B cell (primary cell): ENCODE measurements around the gene CDH1. TPM values are rescaled to one million over a fixed set of nuclear protein-coding genes. Genes with fewer than 3 reads are reported as not detected.

Experiments
- ATAC-seq: fragments of 200-7000 bp; cut with Tn5 transposase; one replicate; pipeline ENCODE4 v1.10.0; 2021; ENCODE audit warnings: low read depth, mild to moderate bottlenecking, moderate number of reproducible peaks, moderate library complexity
- CTCF ChIA-PET: fragments of 350-600 bp; sonication (Branson Sonifier 250); formaldehyde crosslinking; loops from one replicate; lab custom pipeline; 2021; ENCODE audit warnings: antibody characterized with exemption, inconsistent platforms; lab: Charles Lee
- POLR2A ChIA-PET: fragments of 350-600 bp; sonication (Branson Sonifier 250); formaldehyde crosslinking; loops from one replicate; lab custom pipeline; 2021; ENCODE audit warnings: antibody characterized with exemption; lab: Charles Lee
- DNase-seq: peaks from one replicate; pipeline ENCODE4 v3.0.0; 2013
- H2AFZ ChIP-seq: 2 replicates; pipeline ENCODE4 v1.6.1; 2012; ENCODE audit warnings: mild to moderate bottlenecking, low read depth, low read length; ENCODE audit not compliant: insufficient read depth, poor library complexity, severe bottlenecking
- H3K27ac ChIP-seq, 2 donors: 1 replicate in 1 of 2; 2 replicates in 1 of 2; pipeline ENCODE4 v1.5.1; 2012 to 2013; ENCODE audit warnings: low read length in 2 of 2, mild to moderate bottlenecking in 2 of 2, moderate library complexity in 1 of 2
- H3K27me3 ChIP-seq, 4 experiments: fragments of 200-600 bp in 1 of 4; sonication (generic) in 1 of 4; replicated peaks in 1 of 4; 1 replicate in 2 of 4; 2 replicates in 2 of 4; pipeline versions ENCODE4 v1.6.1 to v1.7.0; 2013 to 2016; ENCODE audit warnings: low read length in 3 of 4, mild to moderate bottlenecking in 2 of 4, mixed read lengths in 1 of 4, moderate library complexity in 1 of 4; ENCODE audit not compliant: insufficient read depth in 4 of 4, control insufficient read depth in 3 of 4; ENCODE audit errors: control extremely low read depth in 1 of 4
- H3K36me3 ChIP-seq, 2 experiments: replicated peaks in 1 of 2; 1 replicate in 1 of 2; 2 replicates in 1 of 2; pipeline versions ENCODE4 v1.6.1 to v1.7.1; 2013; ENCODE audit warnings: low read length in 1 of 2; ENCODE audit not compliant: insufficient read depth in 2 of 2, control insufficient read depth in 1 of 2; ENCODE audit errors: control extremely low read depth in 1 of 2, extremely low read depth in 1 of 2
- H3K4me1 ChIP-seq, 2 donors: fragments of 200-600 bp in 1 of 2; sonication (generic) in 1 of 2; 1 replicate in 1 of 2; 2 replicates in 1 of 2; pipeline versions ENCODE4 v1.5.1 to v1.6.1; 2013 to 2017; ENCODE audit warnings: low read length in 2 of 2; ENCODE audit not compliant: control insufficient read depth in 2 of 2, insufficient read depth in 2 of 2
- H3K4me2 ChIP-seq: replicated peaks from 2 replicates; pipeline ENCODE3; 2012; ENCODE audit warnings: mild to moderate bottlenecking, low read depth, low read length; ENCODE audit not compliant: poor library complexity, severe bottlenecking
- H3K4me3 ChIP-seq, 5 experiments: fragments of 200-600 bp in 1 of 5; sonication (generic) in 1 of 5; 1 replicate in 3 of 5; 2 replicates in 2 of 5; pipeline versions ENCODE4 v1.5.1 to v1.7.0; 2011 to 2016; ENCODE audit warnings: low read length in 4 of 5, mild to moderate bottlenecking in 4 of 5, low read depth in 2 of 5, control low read depth in 1 of 5, moderate library complexity in 1 of 5; ENCODE audit not compliant: insufficient read depth in 1 of 5; ENCODE audit errors: control extremely low read depth in 1 of 5, extremely low read depth in 1 of 5
- H3K79me2 ChIP-seq: fragments of 200-600 bp; sonication (generic); one replicate; pipeline ENCODE4 v1.6.0; 2016; ENCODE audit warnings: low read length; ENCODE audit not compliant: control insufficient read depth, insufficient read depth
- H3K9ac ChIP-seq: fragments of 200-600 bp; sonication (generic); 2 replicates; pipeline ENCODE4 v1.6.1; 2017; ENCODE audit warnings: mild to moderate bottlenecking, low read length, moderate library complexity
- H3K9me3 ChIP-seq, 3 donors: one replicate each; pipeline versions ENCODE4 v1.6.1 to v1.7.1; 2013; ENCODE audit warnings: low read length in 2 of 3; ENCODE audit not compliant: control insufficient read depth in 2 of 3, insufficient read depth in 1 of 3; ENCODE audit errors: control extremely low read depth in 1 of 3
- H4K20me1 ChIP-seq: 2 replicates; pipeline ENCODE4 v1.6.0; 2012; ENCODE audit warnings: mild to moderate bottlenecking, low read length; ENCODE audit not compliant: insufficient read depth, control insufficient read depth, poor library complexity, severe bottlenecking
- H3K27ac Mint-ChIP-seq: one replicate; pipeline ENCODE4 v1.8.0; 2021; ENCODE audit warnings: mixed read lengths
- H3K27me3 Mint-ChIP-seq: one replicate; pipeline ENCODE4 v1.8.0; 2021; ENCODE audit warnings: mixed read lengths
- H3K4me1 Mint-ChIP-seq: one replicate; pipeline ENCODE4 v1.8.0; 2021; ENCODE audit warnings: mixed read lengths
- H3K4me3 Mint-ChIP-seq: one replicate; pipeline ENCODE4 v1.8.0; 2021; ENCODE audit warnings: mixed read lengths
- H3K9me3 Mint-ChIP-seq: one replicate; pipeline ENCODE4 v1.8.0; 2022; ENCODE audit warnings: mixed read lengths; ENCODE audit not compliant: insufficient read depth
- EZH2 ChIP-seq: IDR thresholded peaks from 2 replicates; pipeline ENCODE4 v1.6.1; 2012; ENCODE audit warnings: borderline replicate concordance, low read depth, mild to moderate bottlenecking, moderate library complexity, low read length; ENCODE audit not compliant: insufficient read depth, poor library complexity, severe bottlenecking
- WGBS: methylation state at CpG from one replicate; pipeline ENCODE4 v1.1.5; 2013; ENCODE audit warnings: missing lambda C conversion rate; ENCODE audit not compliant: insufficient coverage; 5-methylcytosine and 5-hydroxymethylcytosine counted together
- intact Hi-C: fragments of 100-400 bp; cut with micrococcal nuclease; formaldehyde crosslinking; loops from one replicate; pipeline ENCODE4 v1.10.0; 2022
- polyA plus RNA-seq: library from polyadenylated mRNA; depleted of rRNA; stranded (reverse); fragments of >200 nt; gene quantifications from 2 replicates; pipeline ENCODE4 v1.2.3, GENCODE V29; 2012
- total RNA-seq, 2 donors: library from RNA; stranded (reverse); fragments of 120-200 nt in 1 of 2; gene quantifications; 1 replicate in 1 of 2; 2 replicates in 1 of 2; pipeline versions ENCODE4 v1.2.3 to v1.2.4, GENCODE V29; 2013 to 2022
- TF ChIP-seq, protein P1 (sequence below): fragments of 200-600 bp; IDR thresholded peaks from one replicate; pipeline ENCODE4 v1.8.0; 2022; ENCODE audit warnings: antibody characterized with exemption, mild to moderate bottlenecking

The CDH1 gene
- total and polyA plus RNA-seq, 2 donors (not counting 1 experiment from before 2014, with no cell fraction given) = 2.0 TPM; not detected in 1

DNA sequence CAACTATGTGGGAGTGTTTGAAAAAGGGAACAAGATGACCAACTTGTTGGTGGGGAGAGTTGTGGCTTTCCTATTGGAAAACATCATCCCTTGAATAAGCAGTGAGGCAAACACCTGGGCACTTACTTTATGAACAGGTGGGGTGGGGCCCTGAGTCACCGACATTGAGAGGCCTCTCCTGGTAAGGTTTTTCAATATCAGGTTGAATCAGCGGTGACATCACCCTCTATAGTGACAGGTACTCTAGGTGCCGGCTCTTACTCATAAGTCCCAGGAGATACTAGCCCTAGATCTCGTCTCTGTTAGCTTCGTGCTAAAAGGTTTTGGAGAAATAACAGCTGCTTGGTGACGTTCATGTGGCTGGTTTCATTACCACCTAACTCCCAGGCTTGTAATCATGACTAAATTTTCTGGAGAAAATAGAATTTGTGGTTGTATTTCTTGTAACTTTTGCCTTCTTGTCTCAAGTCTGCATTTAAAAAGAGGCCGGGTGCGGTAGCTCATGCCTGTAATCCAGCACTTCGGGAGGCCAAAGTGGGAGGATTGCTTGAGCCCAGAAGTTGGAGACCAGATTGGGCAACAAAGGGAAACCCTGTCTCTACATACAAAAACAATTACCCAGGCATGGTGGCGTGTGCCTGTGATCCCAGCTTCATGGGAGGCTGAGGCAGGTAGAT lies 19.3 kb downstream of the CDH1 start:
- TF ChIP-seq EZH2 = no peak
- TF ChIP-seq, protein P1, sequence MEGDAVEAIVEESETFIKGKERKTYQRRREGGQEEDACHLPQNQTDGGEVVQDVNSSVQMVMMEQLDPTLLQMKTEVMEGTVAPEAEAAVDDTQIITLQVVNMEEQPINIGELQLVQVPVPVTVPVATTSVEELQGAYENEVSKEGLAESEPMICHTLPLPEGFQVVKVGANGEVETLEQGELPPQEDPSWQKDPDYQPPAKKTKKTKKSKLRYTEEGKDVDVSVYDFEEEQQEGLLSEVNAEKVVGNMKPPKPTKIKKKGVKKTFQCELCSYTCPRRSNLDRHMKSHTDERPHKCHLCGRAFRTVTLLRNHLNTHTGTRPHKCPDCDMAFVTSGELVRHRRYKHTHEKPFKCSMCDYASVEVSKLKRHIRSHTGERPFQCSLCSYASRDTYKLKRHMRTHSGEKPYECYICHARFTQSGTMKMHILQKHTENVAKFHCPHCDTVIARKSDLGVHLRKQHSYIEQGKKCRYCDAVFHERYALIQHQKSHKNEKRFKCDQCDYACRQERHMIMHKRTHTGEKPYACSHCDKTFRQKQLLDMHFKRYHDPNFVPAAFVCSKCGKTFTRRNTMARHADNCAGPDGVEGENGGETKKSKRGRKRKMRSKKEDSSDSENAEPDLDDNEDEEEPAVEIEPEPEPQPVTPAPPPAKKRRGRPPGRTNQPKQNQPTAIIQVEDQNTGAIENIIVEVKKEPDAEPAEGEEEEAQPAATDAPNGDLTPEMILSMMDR = no peak
- DNase-seq (peak; percentile 43), ATAC-seq (peak; percentile 80)
- Histone ChIP-seq H3K4me3 (no peak overlapping the region), H3K4me1 (peaks cover 5 to 22% of the 10 kb centered on the region in 2 donors), H4K20me1 (no peaks in the 10 kb centered on the region), H3K27me3 (peaks cover 0 to 4% (median 1%) of the 10 kb centered on the region in 4 experiments), H3K4me2 (peak overlapping the region; percentile 11), H2AFZ (no peak overlapping the region), H3K9me3 (no peaks in the 10 kb centered on the region), H3K79me2 (no peaks in the 10 kb centered on the region), H3K36me3 (no peaks in the 10 kb centered on the region), H3K27ac (peak overlapping the region; percentile 50 to 69), H3K9ac (no peak overlapping the region)
- Mint-ChIP-seq H3K9me3 (no peaks in the 10 kb centered on the region), H3K27ac (peak overlapping the region; percentile 99), H3K4me3 (peak overlapping the region; percentile 69), H3K27me3 (peaks cover 2% of the 10 kb centered on the region), H3K4me1 (peaks cover 37% of the 10 kb centered on the region)
- intact Hi-C loops = loop anchor here (1.0 to 5.0 kb wide), 3 partner anchors 16 to 86 kb away; partner anchors contain the start of gene TANGO6
- WGBS = 53% methylated on average over 6 of the region's 10 CpGs
- POLR2A ChIA-PET = interaction anchor here (1.3 kb wide), 2 partner anchors 10 to 45 kb away, joined by 3 to 5 read pairs; no protein-coding TSS in a partner anchor
- CTCF ChIA-PET = interaction anchor here (0.6 to 1.9 kb wide), 9 partner anchors 22 to 228 kb away, joined by 3 to 13 read pairs (median 3); no protein-coding TSS in a partner anchor

- H3K4me3 Mint-ChIP-seq = peak overlapping the region; percentile 69
- DNase-seq = no peak
Measured at GRCh38 chr16:68757625-68757935, 20.5 kb downstream of the CDH1 start.

More at GRCh38 chr16:68757625-68757935, 20.5 kb downstream of the CDH1 start:
- no peak overlapping the region for H3K9ac ChIP-seq
- Mint-ChIP-seq H3K9me3 (no peaks in the 10 kb centered on the region), H3K4me1 (peaks cover 34% of the 10 kb centered on the region), H3K27me3 (peaks cover 4% of the 10 kb centered on the region), H3K27ac (peak overlapping the region; percentile 99)
- POLR2A ChIA-PET = interaction anchor here (1.3 kb wide), 1 partner anchor 11 kb away, joined by 3 read pairs; no protein-coding TSS in a partner anchor
- H3K27me3 ChIP-seq = peaks cover 0 to 2% (median under 1%) of the 10 kb centered on the region in 4 experiments
- H3K27ac ChIP-seq = peak overlapping the region; percentile 24 to 69
- no peaks in the 10 kb centered on the region for H3K79me2 ChIP-seq
- CTCF ChIA-PET = interaction anchor here (0.8 to 1.9 kb wide), 5 partner anchors 23 to 229 kb away, joined by 3 to 13 read pairs (median 3); no protein-coding TSS in a partner anchor
- TF ChIP-seq EZH2 = no peak
- TF ChIP-seq, protein P1 = no peak
- peak overlapping the region; percentile 34 for H3K4me2 ChIP-seq
- no peaks in the 10 kb centered on the region for H3K36me3 ChIP-seq
- intact Hi-C loops = loop anchor here (5.0 kb wide), 2 partner anchors 35 to 85 kb away; partner anchors contain the start of gene TANGO6
- peaks cover 5 to 22% of the 10 kb centered on the region in 2 donors for H3K4me1 ChIP-seq
- H3K4me3 ChIP-seq = no peak overlapping the region
- H4K20me1 ChIP-seq = no peaks in the 10 kb centered on the region
- H3K9me3 ChIP-seq = no peaks in the 10 kb centered on the region
- no peak overlapping the region for H2AFZ ChIP-seq
- no peak for ATAC-seq
